GM12875 (cell line): ENCODE measurements around the gene GBX1.

ENCODE experiments used
- H3K4me3 ChIP-seq: one replicate; pipeline ENCODE4 v1.5.1; 2011; ENCODE audit warnings: low read depth, low read length, control low read depth
- TF ChIP-seq, protein P1 (sequence below): IDR thresholded peaks from 2 replicates; pipeline ENCODE4 v1.5.1; 2011; ENCODE audit warnings: low read depth, mild to moderate bottlenecking, control low read depth, inconsistent platforms, low read length, moderate library complexity, borderline replicate concordance; ENCODE audit not compliant: insufficient read depth

Gene GBX1

DNA sequence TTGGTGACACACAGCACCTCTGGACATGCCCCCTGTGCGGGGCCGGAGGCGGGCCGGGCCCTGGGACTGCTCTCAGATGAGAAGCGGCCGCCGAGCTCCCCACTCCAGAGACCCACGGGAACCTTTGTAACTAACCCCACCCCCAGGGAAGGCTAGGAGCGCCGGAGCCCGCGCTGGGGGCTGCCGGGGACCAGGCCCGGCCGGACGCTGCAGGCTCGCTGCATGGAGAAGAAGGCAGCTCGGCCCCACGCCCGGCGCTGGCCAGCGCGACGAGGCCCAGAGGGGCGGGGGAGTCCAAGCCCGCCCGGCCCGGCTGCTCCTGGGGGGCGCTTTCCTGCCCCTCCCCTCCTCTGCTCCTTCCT is 44.7 kb downstream of the GBX1 start:
- TF ChIP-seq, protein P1, sequence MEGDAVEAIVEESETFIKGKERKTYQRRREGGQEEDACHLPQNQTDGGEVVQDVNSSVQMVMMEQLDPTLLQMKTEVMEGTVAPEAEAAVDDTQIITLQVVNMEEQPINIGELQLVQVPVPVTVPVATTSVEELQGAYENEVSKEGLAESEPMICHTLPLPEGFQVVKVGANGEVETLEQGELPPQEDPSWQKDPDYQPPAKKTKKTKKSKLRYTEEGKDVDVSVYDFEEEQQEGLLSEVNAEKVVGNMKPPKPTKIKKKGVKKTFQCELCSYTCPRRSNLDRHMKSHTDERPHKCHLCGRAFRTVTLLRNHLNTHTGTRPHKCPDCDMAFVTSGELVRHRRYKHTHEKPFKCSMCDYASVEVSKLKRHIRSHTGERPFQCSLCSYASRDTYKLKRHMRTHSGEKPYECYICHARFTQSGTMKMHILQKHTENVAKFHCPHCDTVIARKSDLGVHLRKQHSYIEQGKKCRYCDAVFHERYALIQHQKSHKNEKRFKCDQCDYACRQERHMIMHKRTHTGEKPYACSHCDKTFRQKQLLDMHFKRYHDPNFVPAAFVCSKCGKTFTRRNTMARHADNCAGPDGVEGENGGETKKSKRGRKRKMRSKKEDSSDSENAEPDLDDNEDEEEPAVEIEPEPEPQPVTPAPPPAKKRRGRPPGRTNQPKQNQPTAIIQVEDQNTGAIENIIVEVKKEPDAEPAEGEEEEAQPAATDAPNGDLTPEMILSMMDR = no peak
- no peak overlapping the region for H3K4me3 ChIP-seq

DNA sequence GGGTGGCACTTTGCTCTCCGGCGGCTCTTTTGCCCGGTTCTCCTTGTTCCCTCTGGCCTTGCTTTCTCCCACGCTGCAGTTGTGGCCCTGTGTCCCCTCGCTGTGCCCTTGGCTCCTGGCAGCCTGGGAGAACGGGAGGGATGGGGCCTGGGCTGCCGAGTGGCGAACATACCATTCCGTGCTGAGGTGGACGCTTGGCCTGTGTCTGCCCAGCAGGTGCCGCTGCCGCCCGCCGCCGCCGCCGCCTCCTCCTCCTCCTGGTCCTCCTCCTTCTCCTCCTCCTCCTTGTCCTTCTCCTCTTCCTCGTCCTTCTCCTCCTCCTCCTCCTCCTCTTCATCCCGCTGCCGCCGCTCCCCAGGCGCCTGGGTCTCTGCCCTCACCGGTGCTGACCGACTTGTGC is 45.2 kb downstream of the GBX1 start:
- no peak overlapping the region for H3K4me3 ChIP-seq
- TF ChIP-seq, protein P1 = no peak

DNA sequence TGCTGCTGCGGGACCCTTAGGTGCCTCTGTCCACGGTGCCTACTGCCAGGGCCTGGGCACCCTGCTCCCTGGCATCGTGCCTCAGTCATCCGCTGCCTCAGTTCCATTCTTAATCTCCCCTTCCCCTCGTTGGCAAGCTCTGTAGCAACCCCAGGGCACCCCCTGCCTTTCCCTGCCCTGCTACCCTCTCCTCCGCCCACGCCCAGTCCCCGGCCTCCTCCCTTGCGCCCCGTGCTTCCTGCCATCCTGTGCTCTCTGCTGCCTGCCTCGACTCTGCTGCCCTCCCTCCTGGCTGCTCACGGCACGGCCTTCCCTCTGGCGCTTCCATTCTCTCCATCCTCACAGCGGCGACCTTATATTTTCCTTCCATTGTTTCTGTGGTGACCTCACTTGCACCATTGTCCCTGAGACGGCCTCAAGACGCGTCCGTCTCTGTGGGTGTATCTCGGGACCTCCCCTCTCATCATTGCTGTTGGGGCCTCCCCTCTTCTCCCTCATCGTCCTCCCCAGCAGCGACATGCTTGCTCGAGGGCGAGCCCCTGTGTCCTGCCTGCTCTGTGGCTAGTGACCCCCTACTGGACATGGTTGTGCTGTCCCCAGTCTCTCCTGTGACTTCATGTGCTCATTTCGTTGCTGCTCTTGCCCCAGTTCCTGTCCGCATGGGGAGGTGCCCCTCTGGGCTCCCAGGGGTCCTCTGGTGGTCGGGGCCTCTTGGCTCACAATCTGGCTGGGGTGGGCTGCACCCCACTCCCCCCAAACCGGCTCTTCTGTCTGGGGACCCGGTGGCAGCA is 45.9 kb downstream of the GBX1 start:
- no peak overlapping the region for H3K4me3 ChIP-seq
- TF ChIP-seq, protein P1 = no peak

DNA sequence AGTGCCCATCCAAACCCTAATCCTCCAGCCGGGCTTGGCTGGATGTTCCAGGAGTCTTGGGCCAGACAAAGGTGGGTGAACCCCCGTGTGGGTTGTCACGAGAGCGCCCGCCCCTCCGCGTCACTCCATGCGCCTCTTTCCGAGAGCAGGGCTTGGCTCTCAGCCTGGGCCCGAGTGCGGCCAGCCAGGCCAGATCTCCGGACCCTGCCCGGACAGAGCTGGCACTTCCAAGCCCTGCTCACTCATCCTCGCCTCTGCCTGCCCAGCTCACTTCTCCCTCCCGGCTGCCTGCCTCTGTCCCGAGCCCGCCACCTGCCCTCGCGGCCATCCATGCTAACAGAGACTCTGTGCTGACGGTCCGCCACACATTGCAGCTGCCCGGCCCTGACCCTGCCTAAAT is 46.6 kb downstream of the GBX1 start:
- no peak overlapping the region for H3K4me3 ChIP-seq

DNA sequence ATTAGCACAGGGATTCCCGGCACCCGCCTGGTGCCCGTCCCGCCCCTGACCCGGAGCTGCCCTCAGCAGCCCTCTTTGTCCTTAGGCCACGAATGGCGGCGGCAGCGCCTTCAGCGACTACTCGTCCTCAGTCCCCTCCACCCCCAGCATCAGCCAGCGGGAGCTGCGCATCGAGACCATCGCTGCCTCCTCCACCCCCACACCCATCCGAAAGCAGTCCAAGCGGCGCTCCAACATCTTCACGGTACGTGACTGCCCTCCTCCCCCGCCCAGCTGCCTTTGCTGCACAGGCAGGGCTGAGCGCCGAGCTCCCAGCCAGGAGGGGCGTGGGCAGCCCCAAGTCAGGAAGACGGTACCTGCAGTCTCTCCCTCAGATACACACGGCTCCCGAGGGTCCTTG is 47.6 kb downstream of the GBX1 start:
- TF ChIP-seq, protein P1 = no peak
- no peak overlapping the region for H3K4me3 ChIP-seq

More for the DNA sequence above, 46.6 kb downstream of the GBX1 start:
- TF ChIP-seq, protein P1 = no peak

DNA sequence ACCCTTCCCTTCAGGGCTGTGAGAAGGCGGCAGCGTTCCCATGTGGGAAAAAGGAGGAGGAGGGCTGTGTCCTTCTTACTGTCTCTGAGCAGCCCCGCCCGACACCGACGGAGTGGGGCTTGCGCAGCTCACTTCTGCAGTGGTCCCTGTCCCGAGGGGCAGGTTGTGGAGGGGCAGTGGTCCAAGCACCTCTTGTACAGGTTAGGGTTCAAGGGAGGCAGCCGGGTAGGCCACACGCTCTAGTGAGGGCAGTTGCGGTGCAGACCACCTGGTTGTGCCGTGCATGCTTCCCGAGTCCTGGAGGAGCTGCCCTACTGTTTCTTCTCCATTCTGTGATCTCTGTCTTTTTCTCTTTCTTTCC is 48.5 kb downstream of the GBX1 start:
- H3K4me3 ChIP-seq = no peak overlapping the region
- TF ChIP-seq, protein P1 = no peak
